Parathyroid adenoma (tissue), 2 donors: ENCODE results near the gene MAP1LC3A.

Source experiments
- H2AFZ ChIP-seq: fragments of 300-600 bp; sonication (generic); one replicate; pipeline ENCODE4 v1.7.0; 2017; ENCODE audit warnings: antibody characterized with exemption, mild to moderate bottlenecking
- H3K27ac ChIP-seq: fragments of 300-600 bp; sonication (generic); one replicate; pipeline ENCODE4 v1.7.0; 2017
- H3K27me3 ChIP-seq: fragments of 300-600 bp; sonication (generic); one replicate; pipeline ENCODE4 v1.7.0; 2017; ENCODE audit warnings: low read length; ENCODE audit not compliant: control insufficient read depth, insufficient read depth
- H3K36me3 ChIP-seq: fragments of 300-600 bp; sonication (generic); one replicate; pipeline ENCODE4 v1.7.0; 2017; ENCODE audit warnings: low read length; ENCODE audit not compliant: control insufficient read depth, insufficient read depth
- H3K4me1 ChIP-seq: fragments of 300-600 bp; sonication (generic); one replicate; pipeline ENCODE4 v1.7.0; 2017; ENCODE audit warnings: control low read depth
- H3K4me2 ChIP-seq: fragments of 300-600 bp; sonication (generic); one replicate; pipeline ENCODE4 v1.7.0; 2017; ENCODE audit warnings: low read length
- H3K4me3 ChIP-seq: fragments of 300-600 bp; sonication (generic); one replicate; pipeline ENCODE4 v1.7.0; 2017; ENCODE audit warnings: low read depth, low read length
- H3K79me2 ChIP-seq: fragments of 300-600 bp; sonication (generic); one replicate; pipeline ENCODE4 v1.7.0; 2017; ENCODE audit warnings: control low read depth
- H3K9ac ChIP-seq: fragments of 300-600 bp; sonication (generic); one replicate; pipeline ENCODE4 v1.7.0; 2017; ENCODE audit warnings: mild to moderate bottlenecking
- H3K9me3 ChIP-seq: fragments of 300-600 bp; sonication (generic); one replicate; pipeline ENCODE4 v1.7.0; 2017; ENCODE audit warnings: low read length; ENCODE audit not compliant: control insufficient read depth
- TF ChIP-seq, protein P1 (sequence below): fragments of 300-600 bp; sonication (generic); IDR thresholded peaks from one replicate; pipeline ENCODE4 v1.7.0; 2017; ENCODE audit warnings: antibody characterized with exemption, mild to moderate bottlenecking
- donor health status: primary hyperparathyroidism.

MAP1LC3A gene

DNA sequence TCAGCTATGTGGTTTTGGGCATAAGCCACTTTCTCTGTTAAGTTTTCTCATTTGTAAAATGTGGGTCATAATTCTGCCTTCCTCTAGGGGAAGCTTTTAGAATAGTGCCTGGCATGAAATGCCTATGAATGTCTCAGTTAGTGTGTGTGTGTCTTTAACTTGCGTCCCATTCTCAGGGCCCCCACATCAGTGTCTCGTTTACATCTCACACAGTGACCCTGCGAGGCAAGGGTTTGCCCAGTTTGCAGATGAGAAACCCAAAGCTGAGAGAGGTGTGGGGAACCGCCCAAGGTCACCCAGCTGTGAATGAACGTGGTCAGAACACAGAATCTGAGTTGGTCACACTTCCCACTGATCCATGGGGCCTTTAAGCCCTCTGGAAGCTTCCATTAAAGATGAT is 28.2 kb upstream of the MAP1LC3A start:
- H3K9me3 ChIP-seq, result no peaks in the 10 kb centered on the region
- peaks cover 39% of the 10 kb centered on the region for H3K79me2 ChIP-seq
- H3K27ac ChIP-seq, result no peak overlapping the region
- TF ChIP-seq, protein P1, sequence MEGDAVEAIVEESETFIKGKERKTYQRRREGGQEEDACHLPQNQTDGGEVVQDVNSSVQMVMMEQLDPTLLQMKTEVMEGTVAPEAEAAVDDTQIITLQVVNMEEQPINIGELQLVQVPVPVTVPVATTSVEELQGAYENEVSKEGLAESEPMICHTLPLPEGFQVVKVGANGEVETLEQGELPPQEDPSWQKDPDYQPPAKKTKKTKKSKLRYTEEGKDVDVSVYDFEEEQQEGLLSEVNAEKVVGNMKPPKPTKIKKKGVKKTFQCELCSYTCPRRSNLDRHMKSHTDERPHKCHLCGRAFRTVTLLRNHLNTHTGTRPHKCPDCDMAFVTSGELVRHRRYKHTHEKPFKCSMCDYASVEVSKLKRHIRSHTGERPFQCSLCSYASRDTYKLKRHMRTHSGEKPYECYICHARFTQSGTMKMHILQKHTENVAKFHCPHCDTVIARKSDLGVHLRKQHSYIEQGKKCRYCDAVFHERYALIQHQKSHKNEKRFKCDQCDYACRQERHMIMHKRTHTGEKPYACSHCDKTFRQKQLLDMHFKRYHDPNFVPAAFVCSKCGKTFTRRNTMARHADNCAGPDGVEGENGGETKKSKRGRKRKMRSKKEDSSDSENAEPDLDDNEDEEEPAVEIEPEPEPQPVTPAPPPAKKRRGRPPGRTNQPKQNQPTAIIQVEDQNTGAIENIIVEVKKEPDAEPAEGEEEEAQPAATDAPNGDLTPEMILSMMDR, result no peak
- no peaks in the 10 kb centered on the region for H3K36me3 ChIP-seq
- H3K4me2 ChIP-seq, result no peak overlapping the region
- H3K27me3 ChIP-seq, result no peaks in the 10 kb centered on the region
- no peak overlapping the region for H3K9ac ChIP-seq
- peaks cover 2% of the 10 kb centered on the region for H3K4me1 ChIP-seq
- H3K4me3 ChIP-seq, result no peak overlapping the region
- no peak overlapping the region for H2AFZ ChIP-seq

- Histone ChIP-seq H2AFZ (no peak overlapping the region), H3K9ac (no peak overlapping the region), H3K79me2 (peaks cover 31% of the 10 kb centered on the region), H3K27ac (no peak overlapping the region), H3K4me2 (no peak overlapping the region), H3K4me3 (no peak overlapping the region), H3K4me1 (no peaks in the 10 kb centered on the region), H3K27me3 (no peaks in the 10 kb centered on the region), H3K9me3 (no peaks in the 10 kb centered on the region), H3K36me3 (no peaks in the 10 kb centered on the region)
- TF ChIP-seq, protein P1, result no peak
Measured at GRCh38 chr20:34531608-34532265, 26.8 kb upstream of the MAP1LC3A start.

DNA sequence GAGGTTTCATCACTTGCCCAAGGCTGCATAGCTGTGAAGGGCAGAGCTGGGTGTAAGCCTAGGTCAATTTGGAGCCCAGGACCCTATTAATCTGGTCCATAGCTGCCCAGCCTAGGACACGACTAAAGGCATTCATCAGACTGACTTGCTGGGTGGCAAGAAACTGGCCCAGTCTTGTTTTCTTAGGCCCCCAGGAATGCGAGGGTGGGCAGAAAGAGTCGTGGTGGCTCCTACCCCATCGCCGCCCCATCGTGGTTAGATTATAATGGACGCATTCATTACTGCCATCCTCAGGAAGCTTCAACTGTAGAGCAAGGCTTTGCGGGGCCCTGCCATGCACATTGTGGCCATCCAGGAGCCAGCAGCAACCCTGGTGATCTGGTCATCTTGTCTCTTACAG is 26.2 kb upstream of the MAP1LC3A start:
- Histone ChIP-seq H3K79me2 (peaks cover 26% of the 10 kb centered on the region), H3K27me3 (no peaks in the 10 kb centered on the region), H3K9me3 (no peaks in the 10 kb centered on the region), H3K27ac (no peak overlapping the region), H2AFZ (no peak overlapping the region), H3K4me2 (no peak overlapping the region), H3K4me1 (no peaks in the 10 kb centered on the region), H3K9ac (no peak overlapping the region), H3K36me3 (no peaks in the 10 kb centered on the region), H3K4me3 (no peak overlapping the region)
- TF ChIP-seq, protein P1, result no peak

DNA sequence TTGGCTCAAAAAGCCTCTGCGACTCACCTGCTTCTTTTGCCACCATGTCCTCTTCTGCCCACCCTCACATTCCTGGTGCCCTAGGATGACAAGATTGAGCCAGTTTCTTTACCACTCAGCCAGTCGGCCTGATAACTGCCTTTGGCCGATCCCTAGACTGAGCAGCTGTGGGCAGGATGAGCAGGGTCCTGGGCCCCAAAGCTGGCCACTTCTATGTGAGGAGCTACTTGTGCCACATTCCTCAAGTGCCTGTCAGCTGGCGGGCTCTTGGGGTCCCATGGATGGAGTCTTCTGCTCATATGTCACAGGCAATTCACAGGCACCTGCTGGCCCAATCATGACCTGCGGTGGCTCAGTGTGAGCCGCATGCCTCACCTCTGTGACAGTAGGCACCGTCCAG is 25.8 kb upstream of the MAP1LC3A start:
- Histone ChIP-seq H3K79me2 (peaks cover 24% of the 10 kb centered on the region), H3K9ac (no peak overlapping the region), H3K27ac (no peak overlapping the region), H3K9me3 (no peaks in the 10 kb centered on the region), H3K4me3 (no peak overlapping the region), H2AFZ (no peak overlapping the region), H3K36me3 (no peaks in the 10 kb centered on the region), H3K4me2 (no peak overlapping the region), H3K27me3 (no peaks in the 10 kb centered on the region), H3K4me1 (no peaks in the 10 kb centered on the region)
- TF ChIP-seq, protein P1, result no peak
